K562 (cell line): ENCODE data around the gene NRARP. TPM values are rescaled to one million over a fixed set of nuclear protein-coding genes. Genes with fewer than 3 reads are reported as not detected.

Source experiments
- ATAC-seq: fragments of 200-7000 bp; cut with Tn5 transposase; 3 replicates; pipeline ENCODE4 v1.9.1; 2020; ENCODE audit warnings: moderate library complexity
- BruUV-seq: library from RNA; stranded (reverse); fragments of 400-500 nt; replicated peaks from 2 replicates; lab custom pipeline; 2021; lab: Mats Ljungman, UMichigan
- CTCF ChIA-PET: fragments of 300-600 bp; formaldehyde crosslinking; extraction: SDS; loops from one replicate; lab custom pipeline; 2021; ENCODE audit warnings: low intra/inter-chr PET ratio; lab: Yijun Ruan, JAX
- POLR2A ChIA-PET: fragments of 300-600, 350-650 bp; sonication (Branson Sonifier 250); formaldehyde crosslinking; extraction: SDS; loops from one replicate; lab custom pipeline; 2021; ENCODE audit warnings: antibody characterized with exemption, inconsistent platforms; lab: Yijun Ruan, JAX
- DNase-seq, 4 experiments: peaks; one replicate each; pipeline versions ENCODE4 v3.0.0 to v3.0.0-alpha.2; 2011 to 2018; ENCODE audit warnings: low spot score in 3 of 4, mixed read lengths in 3 of 4; ENCODE audit errors: extremely low read depth in 1 of 4
- FAIRE-seq: peaks from 2 replicates; lab custom pipeline; 2011; peaks lifted over from hg19 to GRCh38; lab: Jason Lieb, UNC
- H2AFZ ChIP-seq: 2 replicates; pipeline ENCODE4 v1.6.0; 2011; ENCODE audit warnings: low read depth, low read length, control low read depth, inconsistent platforms
- H3K27ac ChIP-seq: fragments of 200-600 bp; 3 replicates; pipeline ENCODE4 v1.8.0; 2011; ENCODE audit warnings: low read depth, mild to moderate bottlenecking, control low read depth, inconsistent platforms, low read length, moderate library complexity, mixed read lengths; ENCODE audit errors: extremely low read depth
- H3K27me3 ChIP-seq, 2 experiments: fragments of 300-600 bp in 1 of 2; 2 replicates in 1 of 2; 3 replicates in 1 of 2; pipeline versions ENCODE4 v1.6.0 to v1.8.0; 2011; ENCODE audit warnings: inconsistent platforms in 2 of 2, low read length in 2 of 2, mild to moderate bottlenecking in 1 of 2, mixed read lengths in 1 of 2, moderate library complexity in 1 of 2; ENCODE audit not compliant: control insufficient read depth in 2 of 2, insufficient read depth in 2 of 2
- H3K36me3 ChIP-seq: fragments of 300-600 bp; 3 replicates; pipeline ENCODE4 v1.8.0; 2011; ENCODE audit warnings: mild to moderate bottlenecking, low read length, inconsistent platforms; ENCODE audit not compliant: control insufficient read depth, insufficient read depth
- H3K4me1 ChIP-seq, 2 experiments: fragments of 200-600 bp in 1 of 2; replicated peaks in 1 of 2; 2 replicates in 1 of 2; 3 replicates in 1 of 2; pipeline versions ENCODE4 v1.5.1 to v1.8.0; 2011; ENCODE audit warnings: inconsistent platforms in 2 of 2, low read length in 2 of 2, mild to moderate bottlenecking in 1 of 2, mixed read lengths in 1 of 2, moderate library complexity in 1 of 2; ENCODE audit not compliant: control insufficient read depth in 2 of 2, insufficient read depth in 2 of 2
- H3K4me2 ChIP-seq: 2 replicates; pipeline ENCODE4 v1.6.1; 2011; ENCODE audit warnings: low read length, control low read depth, inconsistent platforms, mixed read lengths; ENCODE audit not compliant: insufficient read depth
- H3K4me3 ChIP-seq: fragments of 200-600 bp; sonication (generic), shearing (Covaris generic); 2 replicates; pipeline ENCODE4 v1.5.1; 2016; ENCODE audit warnings: control low read depth, inconsistent platforms
- H3K79me2 ChIP-seq: fragments of 200-600 bp; 3 replicates; pipeline ENCODE4 v1.8.0; 2011; ENCODE audit warnings: low read length, inconsistent platforms; ENCODE audit not compliant: control insufficient read depth, insufficient read depth
- H3K9ac ChIP-seq, 2 experiments: 2 replicates each; pipeline versions ENCODE4 v1.6.0 to v1.6.1; 2011; ENCODE audit warnings: low read depth in 2 of 2, low read length in 2 of 2, control low read depth in 1 of 2, inconsistent platforms in 1 of 2, mild to moderate bottlenecking in 1 of 2, mixed read lengths in 1 of 2; ENCODE audit not compliant: insufficient read depth in 1 of 2
- H3K9me1 ChIP-seq: one replicate; pipeline ENCODE4 v1.6.0; 2011; ENCODE audit warnings: inconsistent platforms, mild to moderate bottlenecking, low read length, moderate library complexity; ENCODE audit not compliant: control insufficient read depth, insufficient read depth
- H3K9me3 ChIP-seq: replicated peaks from 2 replicates; pipeline ENCODE4 v1.5.1; 2011; ENCODE audit warnings: low read depth, low read length, inconsistent platforms; ENCODE audit not compliant: control insufficient read depth, insufficient read depth
- H4K20me1 ChIP-seq: replicated peaks from 2 replicates; pipeline ENCODE4 v1.6.1; 2011; ENCODE audit warnings: low read length, inconsistent platforms, mixed read lengths; ENCODE audit not compliant: control insufficient read depth, insufficient read depth
- BRD4 ChIP-seq: fragments of 200-600 bp; sonication (generic); IDR thresholded peaks from 2 replicates; pipeline ENCODE4 v1.6.1; 2017; ENCODE audit warnings: inconsistent platforms
- CC2D1A ChIP-seq: fragments of 450-650 bp; IDR thresholded peaks from 2 replicates; pipeline ENCODE4 v1.6.1; 2017; ENCODE audit warnings: mild to moderate bottlenecking
- NR2F6 ChIP-seq: fragments of 450-650 bp; formaldehyde crosslinking; IDR thresholded peaks from 2 replicates; pipeline ENCODE4 v1.4.0; 2020; ENCODE audit warnings: mild to moderate bottlenecking
- POLR2G ChIP-seq: fragments of 200-400 bp; formaldehyde crosslinking; IDR thresholded peaks from 2 replicates; pipeline ENCODE4 v1.6.1; 2017; ENCODE audit warnings: low read depth, mild to moderate bottlenecking, antibody characterized with exemption, low read length, moderate library complexity
- ZNF507 ChIP-seq: conservative IDR thresholded peaks from 2 replicates; pipeline ENCODE4 v1.6.1; 2017; ENCODE audit warnings: missing genetic modification characterization, missing compliant biosample characterization
- ZSCAN29 ChIP-seq: fragments of 450-650 bp; IDR thresholded peaks from 2 replicates; pipeline ENCODE4 v1.6.1; 2017
- WGBS: fragments of 100-300 bp; shearing (Covaris generic); methylation state at CpG from one replicate; pipeline ENCODE4 v1.1.6; 2016; ENCODE audit warnings: low coverage, mixed read lengths; ENCODE audit not compliant: insufficient coverage; ENCODE audit errors: missing lambda C conversion rate; 5-methylcytosine and 5-hydroxymethylcytosine counted together
- in situ Hi-C: fragments of 300-500 bp; cut with MboI; formaldehyde crosslinking; loops from 4 replicates; pipeline ENCODE4 v1.15.0; 2018; ENCODE audit warnings: inconsistent platforms, mixed read lengths
- intact Hi-C: fragments of 100-400 bp; cut with micrococcal nuclease; formaldehyde crosslinking; loops from 2 replicates; pipeline ENCODE4 v1.14.2; 2022
- polyA plus RNA-seq, 8 experiments: library from polyadenylated mRNA; depleted of rRNA in 4 of 8; stranded (reverse) in 5 of 8; unstranded in 3 of 8; fragments of >200 nt; fragmentation: Nextera tagmentation in 2 of 8; fragmentation: Illumina TruSeq in 1 of 8; extraction: Ambion mirVana in 2 of 8; extraction: Trizol in 1 of 8; gene quantifications; 2 replicates each; pipeline versions ENCODE4 v1.2.1 to v1.2.3, GENCODE V29; 2011 to 2014; ENCODE audit warnings: inconsistent platforms in 1 of 8, missing spikeins in 1 of 8
- total RNA-seq, 7 experiments: library from RNA; depleted of rRNA in 6 of 7; stranded (reverse); fragments of >200 nt in 6 of 7; fragmentation: Illumina TruSeq in 2 of 7; extraction: Trizol in 2 of 7; gene quantifications; 2 replicates each; pipeline versions ENCODE4 v1.2.1 to v1.2.3, GENCODE V29; 2011 to 2021; ENCODE audit warnings: low replicate concordance in 1 of 7
- TF ChIP-seq, protein P1 (sequence below): fragments of 200-800 bp; sonication (Bioruptor generic); IDR thresholded peaks from 2 replicates; pipeline ENCODE4 v1.6.1; 2017; ENCODE audit warnings: missing genetic modification characterization, missing compliant biosample characterization
- TF ChIP-seq, protein P2 (sequence below): fragments of 450-650 bp; formaldehyde crosslinking; IDR thresholded peaks from 2 replicates; pipeline ENCODE4 v1.4.0; 2020; ENCODE audit warnings: mild to moderate bottlenecking, mixed read lengths

The NRARP gene
- total and polyA plus RNA-seq, 9 of the 15 experiments (the other 6 are each of a cell fraction or from before 2014, with no cell fraction given), result 2.0 to 24.5 (median 7.2) TPM; not detected in 2

DNA sequence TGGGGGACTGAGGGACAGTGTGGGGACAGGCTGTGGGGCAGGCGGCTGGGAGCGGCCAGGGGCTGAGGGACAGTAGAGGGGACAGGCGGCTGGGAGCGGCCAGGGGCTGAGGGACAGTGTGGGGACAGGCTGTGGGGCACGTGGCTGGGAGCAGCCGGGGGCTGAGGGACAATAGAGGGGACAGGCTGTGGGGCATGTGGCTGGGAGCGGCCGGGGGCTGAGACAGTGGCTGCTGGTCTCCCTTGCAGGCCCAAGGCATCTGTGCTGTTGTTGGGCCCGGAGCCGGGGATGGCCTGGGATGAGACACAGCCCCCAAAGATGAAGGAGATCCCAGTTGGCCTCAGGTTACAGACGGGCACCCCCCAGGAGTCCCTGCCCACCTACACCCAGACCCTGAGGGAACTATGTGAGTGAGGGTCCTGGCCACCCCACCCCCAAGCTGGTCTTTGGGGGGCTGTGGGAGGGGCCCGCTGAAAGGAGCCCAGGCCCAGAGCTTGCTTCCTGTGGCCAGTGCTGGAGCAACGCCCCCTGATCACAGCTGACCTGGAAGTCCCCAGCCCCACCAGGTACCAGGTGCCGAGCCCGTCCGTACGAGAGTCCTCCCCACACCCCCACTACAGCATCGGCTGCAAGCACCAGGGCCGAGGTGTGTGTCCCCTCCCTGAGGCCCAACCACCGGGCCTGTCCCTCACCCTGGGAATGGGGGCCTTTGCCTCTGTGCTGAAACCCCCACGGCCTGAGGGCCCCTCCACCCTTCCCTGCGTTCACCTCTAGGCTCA, 50.4 kb downstream of the NRARP start:
- Histone ChIP-seq H3K79me2 (peaks cover 27% of the 10 kb centered on the region), H3K4me2 (no peak overlapping the region), H3K9me3 (no peaks in the 10 kb centered on the region), H3K9me1 (no peaks in the 10 kb centered on the region), H3K9ac (peak overlapping the region in 1 of 2 experiments; percentile 65; a peak in 2 of 4 replicates), H3K4me3 (no peak overlapping the region), H3K27ac (no peak overlapping the region), H4K20me1 (no peaks in the 10 kb centered on the region; the same call in 1 of the 2 replicates), H3K27me3 (no peaks in the 10 kb centered on the region), H2AFZ (no peak overlapping the region), H3K36me3 (peaks cover 7% of the 10 kb centered on the region), H3K4me1 (peaks cover 13 to 74% of the 10 kb centered on the region in 2 experiments)
- TF ChIP-seq NR2F6 (CRISPR knock-in tag), result no peak
- TF ChIP-seq CC2D1A, result no peak
- TF ChIP-seq, protein P1, sequence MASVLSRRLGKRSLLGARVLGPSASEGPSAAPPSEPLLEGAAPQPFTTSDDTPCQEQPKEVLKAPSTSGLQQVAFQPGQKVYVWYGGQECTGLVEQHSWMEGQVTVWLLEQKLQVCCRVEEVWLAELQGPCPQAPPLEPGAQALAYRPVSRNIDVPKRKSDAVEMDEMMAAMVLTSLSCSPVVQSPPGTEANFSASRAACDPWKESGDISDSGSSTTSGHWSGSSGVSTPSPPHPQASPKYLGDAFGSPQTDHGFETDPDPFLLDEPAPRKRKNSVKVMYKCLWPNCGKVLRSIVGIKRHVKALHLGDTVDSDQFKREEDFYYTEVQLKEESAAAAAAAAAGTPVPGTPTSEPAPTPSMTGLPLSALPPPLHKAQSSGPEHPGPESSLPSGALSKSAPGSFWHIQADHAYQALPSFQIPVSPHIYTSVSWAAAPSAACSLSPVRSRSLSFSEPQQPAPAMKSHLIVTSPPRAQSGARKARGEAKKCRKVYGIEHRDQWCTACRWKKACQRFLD, result no peak
- no peak for TF ChIP-seq ZSCAN29
- TF ChIP-seq, protein P2, sequence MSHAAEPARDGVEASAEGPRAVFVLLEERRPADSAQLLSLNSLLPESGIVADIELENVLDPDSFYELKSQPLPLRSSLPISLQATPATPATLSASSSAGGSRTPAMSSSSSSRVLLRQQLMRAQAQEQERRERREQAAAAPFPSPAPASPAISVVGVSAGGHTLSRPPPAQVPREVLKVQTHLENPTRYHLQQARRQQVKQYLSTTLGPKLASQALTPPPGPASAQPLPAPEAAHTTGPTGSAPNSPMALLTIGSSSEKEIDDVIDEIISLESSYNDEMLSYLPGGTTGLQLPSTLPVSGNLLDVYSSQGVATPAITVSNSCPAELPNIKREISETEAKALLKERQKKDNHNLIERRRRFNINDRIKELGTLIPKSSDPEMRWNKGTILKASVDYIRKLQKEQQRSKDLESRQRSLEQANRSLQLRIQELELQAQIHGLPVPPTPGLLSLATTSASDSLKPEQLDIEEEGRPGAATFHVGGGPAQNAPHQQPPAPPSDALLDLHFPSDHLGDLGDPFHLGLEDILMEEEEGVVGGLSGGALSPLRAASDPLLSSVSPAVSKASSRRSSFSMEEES, result no peak
- TF ChIP-seq POLR2G, result 0 out of 2 replicates have a peak, but pooled peaks have one; percentile 35
- no peak for TF ChIP-seq BRD4
- TF ChIP-seq ZNF507 (tag), result no peak
- in situ Hi-C loops (no loop called here), intact Hi-C loops (no loop called here)
- ChIA-PET CTCF (no interaction called here), POLR2A (interaction anchor here (8.3 kb wide), 1 partner anchor 9 kb away, joined by 221 read pairs; the partner anchor contains the start of gene TUBB4B)
- DNase-seq (no peak), FAIRE-seq (no peak), ATAC-seq (no peak)
- no TSS peak for BruUV-seq
- 78% methylated on average over 13 of the region's 22 CpGs for WGBS
